G401.6 (cell line): ENCODE measurements around the gene GIPC1.
"Not testable (repeated sequence)": the region's sequence is repeated elsewhere in the genome, so short reads cannot be mapped to it uniquely, and the experiment has no call there.

Experiments used
- FAIRE-seq: peaks from 2 replicates; lab custom pipeline; 2012; peaks lifted over from hg19 to GRCh38; lab: Jason Lieb, UNC

Gene GIPC1

DNA sequence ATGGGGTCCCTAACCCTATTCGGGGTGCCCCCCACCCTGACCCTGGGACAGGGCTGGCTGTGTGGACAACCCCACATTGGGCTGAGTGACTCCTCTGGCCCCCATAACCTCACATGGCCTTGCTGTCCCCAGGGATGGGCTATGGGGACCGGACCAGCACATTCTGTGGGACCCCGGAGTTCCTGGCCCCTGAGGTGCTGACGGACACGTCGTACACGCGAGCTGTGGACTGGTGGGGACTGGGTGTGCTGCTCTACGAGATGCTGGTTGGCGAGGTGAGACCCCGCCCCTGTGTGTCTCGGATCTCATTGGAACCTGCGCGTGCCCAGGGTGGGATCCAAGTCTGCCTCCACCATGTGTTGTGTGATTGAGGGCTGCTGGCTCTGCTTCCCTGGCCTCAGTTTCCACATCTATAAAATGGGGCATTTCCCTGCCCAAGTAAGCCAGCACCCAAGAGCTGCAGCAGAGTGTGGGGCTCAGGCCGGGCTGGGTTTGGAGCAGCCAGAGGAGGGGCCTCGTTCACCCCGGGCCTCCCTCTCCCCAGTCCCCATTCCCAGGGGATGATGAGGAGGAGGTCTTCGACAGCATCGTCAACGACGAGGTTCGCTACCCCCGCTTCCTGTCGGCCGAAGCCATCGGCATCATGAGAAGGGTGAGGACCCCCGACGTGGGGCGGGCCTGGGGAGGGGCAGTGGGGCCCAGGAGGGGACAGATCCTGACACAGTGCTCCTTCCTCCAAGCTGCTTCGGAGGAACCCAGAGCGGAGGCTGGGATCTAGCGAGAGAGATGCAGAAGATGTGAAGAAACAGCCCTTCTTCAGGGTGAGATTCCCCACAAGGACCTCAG, 25.7 kb downstream of the GIPC1 start:
- FAIRE-seq = no peak

DNA sequence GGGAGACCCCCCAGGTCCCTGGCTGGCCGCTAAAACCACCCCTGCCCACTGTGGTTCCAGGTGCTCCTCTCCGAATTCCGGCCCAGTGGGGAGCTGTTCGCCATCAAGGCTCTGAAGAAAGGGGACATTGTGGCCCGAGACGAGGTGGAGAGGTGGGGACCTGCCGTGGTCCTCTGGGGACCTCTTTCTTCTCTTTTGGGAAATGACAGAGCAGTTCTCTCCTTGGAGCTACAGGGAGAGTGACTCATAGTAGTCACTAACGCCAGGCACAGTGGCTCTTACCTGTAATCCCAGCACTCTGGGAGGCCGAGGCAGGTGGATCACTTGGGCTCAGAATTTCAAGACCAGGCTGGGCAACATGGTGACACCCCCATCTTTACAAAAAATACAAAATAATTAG, 28.1 kb downstream of the GIPC1 start:
- FAIRE-seq = no peak

DNA sequence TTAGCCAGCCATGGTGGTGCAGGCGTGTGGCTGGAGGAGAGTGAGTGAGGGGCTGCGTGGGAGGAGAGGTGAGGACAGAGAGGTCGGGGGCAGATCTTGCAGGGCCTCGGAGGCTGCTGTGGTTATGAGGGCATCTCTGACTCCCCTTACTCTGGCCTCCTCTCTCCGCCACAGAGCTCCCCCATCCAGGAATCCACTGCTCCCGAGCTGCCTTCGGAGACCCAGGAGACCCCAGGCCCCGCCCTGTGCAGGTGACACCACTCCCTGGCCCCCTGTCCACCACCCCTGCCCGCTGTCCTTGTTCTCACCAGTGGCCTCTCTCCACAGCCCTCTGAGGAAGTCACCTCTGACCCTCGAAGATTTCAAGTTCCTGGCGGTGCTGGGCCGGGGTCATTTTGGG, 28.5 kb downstream of the GIPC1 start:
- FAIRE-seq = no peak

DNA sequence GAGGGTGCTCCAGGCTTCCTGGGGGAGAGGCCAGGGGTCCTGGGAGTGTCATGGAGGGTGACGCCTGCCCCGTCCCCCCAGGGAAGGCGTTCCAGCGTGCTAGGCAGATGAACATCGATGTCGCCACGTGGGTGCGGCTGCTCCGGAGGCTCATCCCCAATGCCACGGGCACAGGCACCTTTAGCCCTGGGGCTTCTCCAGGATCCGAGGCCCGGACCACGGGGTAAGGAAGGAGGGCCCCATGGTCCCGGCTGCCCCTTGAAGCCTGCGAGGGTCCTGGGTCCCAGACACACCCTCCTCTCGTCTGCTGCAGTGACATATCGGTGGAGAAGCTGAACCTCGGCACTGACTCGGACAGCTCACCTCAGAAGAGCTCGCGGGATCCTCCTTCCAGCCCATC, 32.2 kb downstream of the GIPC1 start:
- FAIRE-seq = no peak

DNA sequence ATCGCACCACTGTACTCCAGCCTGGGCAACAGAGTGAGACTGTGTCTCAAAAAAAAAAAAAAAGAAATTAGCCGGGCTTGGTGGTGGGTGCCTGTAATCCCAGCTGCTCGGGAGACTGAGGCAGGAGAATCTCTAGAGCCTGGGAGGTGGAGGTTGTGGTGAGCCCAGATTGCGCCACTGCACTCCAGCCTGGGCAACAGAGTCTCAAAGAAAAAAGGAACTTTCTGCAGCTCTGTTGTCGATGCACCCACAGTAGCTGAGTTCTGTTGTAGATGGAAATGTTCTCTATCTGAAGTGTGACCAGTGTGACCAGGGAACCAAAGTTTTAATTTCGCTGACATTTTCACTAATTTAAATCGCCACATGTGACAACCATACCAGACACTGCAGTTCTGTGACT, 33.5 kb downstream of the GIPC1 start:
- FAIRE-seq = not testable (repeated sequence)

DNA sequence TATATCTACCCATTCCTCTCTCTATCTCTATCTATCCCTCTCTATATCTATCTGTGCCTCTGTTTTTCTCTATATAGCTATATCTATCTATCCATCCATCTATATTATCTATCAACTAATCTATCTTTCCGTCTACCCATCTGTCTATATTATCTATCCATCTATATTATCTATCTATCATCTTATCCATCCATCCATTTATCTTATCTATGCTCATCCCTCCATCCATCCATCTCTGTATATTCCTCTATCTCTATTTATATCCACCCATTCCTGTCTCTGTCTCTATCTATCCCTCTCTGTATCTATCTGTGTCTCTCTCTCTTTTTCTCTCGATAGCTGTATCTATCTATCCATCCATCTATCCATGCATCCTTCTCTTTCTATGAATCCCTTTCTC, 35.0 kb downstream of the GIPC1 start:
- FAIRE-seq = no peak

DNA sequence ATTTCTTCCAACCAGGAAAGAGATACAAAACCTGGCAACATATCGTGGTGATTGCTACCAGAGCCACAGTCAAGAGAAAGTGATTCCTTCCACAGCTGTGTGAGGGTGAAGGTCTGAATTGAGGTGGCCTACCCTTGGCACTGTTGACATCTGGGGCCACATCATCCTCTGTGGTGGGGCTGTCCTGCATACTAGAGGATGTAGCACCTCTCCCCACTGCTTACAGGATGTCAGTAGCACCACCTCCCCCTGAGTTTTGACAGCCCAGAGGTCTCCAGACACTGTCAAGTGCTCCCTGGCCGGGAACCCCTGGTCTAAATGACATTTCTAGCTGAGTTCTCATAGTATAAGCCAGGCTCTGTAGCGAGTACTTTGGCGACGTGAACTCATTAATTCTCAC, 36.2 kb downstream of the GIPC1 start:
- FAIRE-seq = no peak

DNA sequence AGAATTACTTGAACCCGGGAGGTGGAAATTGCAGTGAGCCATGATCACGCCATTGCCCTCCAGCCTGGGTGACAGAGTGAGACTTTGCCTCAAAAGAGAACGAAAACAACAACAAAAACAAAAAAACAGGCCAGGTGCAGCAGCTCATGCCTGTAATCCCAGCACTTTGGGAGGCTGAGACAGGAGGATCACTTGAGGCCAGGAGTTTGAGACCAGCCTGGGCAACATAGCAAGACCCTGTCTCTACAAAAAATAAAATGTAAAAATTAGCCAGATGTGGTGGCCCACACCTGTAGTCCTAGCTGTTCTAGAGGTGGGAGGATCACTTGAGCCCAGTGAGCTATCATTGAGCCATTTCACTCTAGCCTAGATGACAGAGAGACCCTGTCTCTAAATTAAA, 43.6 kb downstream of the GIPC1 start:
- FAIRE-seq = not testable (repeated sequence)

DNA sequence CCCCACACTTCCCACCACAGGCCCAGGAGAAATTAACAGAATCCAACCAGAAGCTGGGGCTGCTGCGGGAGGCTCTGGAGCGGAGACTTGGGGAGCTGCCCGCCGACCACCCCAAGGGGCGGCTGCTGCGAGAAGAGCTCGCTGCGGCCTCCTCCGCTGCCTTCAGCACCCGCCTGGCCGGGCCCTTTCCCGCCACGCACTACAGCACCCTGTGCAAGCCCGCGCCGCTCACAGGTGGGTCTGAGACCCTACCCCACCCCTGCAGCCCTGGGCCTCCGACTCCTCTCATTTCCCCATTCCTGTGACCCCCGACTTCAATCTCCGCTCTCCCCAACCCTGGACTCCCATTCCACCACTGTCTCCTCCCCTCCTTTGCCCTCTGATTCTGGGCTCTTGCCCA, 45.1 kb downstream of the GIPC1 start:
- no peak for FAIRE-seq

DNA sequence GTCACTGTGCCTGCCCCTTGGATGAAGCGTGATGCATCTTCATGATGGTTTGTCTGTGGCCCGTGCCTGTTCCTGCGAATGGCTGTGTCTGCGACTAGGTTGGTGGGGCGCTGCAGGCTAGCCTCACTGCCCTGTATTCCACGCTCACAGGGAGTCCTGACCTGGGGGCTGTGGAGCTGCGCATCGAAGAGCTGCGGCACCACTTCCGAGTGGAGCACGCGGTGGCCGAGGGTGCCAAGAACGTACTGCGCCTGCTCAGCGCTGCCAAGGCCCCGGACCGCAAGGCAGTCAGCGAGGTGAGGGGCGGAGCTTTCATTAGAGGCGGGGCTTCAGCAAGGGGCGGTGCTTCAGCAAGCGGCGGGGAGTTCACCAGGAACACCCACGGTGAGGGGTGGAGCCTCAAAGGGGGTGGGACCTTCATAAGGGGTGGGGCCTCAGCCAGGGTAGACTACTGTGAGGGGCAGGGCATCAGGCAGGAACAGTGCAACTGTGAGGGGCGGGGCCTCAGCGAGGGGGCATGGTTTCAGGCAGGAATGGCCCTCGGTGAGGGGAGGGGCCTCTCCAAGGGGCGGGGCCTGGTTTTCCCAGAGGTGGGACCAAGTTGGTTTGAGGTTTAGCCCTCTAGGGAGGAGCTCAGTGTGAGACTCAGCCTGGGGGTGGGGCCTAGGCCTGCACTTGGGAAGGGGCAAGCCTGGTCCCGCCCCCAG, 45.6 kb downstream of the GIPC1 start:
- FAIRE-seq = peak; percentile 75

DNA sequence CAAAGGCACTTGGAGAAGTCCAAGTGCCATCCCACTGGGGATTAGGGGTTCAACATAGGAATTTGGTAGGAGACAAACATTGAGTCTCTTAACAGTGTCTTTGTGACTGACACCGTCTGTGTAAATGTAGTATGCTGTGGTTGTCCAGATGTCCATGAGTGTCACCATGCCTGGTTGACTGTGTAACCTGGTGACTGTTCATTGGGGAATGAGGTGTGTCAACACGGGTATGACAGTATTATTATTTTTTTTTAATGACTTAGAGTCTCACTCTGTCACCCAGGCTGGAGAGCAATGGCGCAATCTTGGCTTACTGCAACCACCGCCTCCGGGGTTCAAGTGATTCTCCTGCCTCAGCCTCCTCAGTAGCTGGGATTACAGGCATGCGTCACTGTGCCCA, 46.6 kb downstream of the GIPC1 start:
- FAIRE-seq = no peak

DNA sequence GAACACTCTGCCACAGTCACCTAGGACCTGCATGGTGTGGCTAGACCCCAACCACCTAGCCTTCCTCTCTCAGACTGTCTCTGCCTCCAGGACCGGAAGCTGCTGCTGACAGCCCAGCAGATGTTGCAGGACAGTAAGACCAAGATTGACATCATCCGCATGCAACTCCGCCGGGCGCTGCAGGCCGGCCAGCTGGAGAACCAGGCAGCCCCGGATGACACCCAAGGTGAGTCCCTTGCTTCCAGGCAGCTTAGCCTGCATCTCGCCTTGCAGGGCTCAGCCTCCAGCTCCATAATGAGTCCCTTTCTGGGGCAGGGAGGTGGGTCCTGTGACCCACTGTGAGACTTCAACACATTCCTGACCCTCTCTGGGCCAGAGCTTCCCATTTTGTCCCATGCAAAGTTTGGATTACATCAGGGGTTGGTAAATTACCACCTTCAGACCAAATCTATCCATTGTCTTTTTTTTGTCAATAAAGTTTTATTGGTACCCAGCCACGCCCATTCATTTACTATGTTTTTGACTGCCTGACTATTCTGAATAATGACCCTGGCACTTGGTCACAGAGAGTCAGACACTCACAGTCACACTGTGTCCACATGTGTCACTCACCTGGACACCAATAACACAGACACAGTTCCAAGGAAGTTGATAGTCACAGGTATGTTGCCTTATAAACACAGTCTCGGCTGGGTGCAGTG, 49.4 kb downstream of the GIPC1 start:
- no peak for FAIRE-seq

DNA sequence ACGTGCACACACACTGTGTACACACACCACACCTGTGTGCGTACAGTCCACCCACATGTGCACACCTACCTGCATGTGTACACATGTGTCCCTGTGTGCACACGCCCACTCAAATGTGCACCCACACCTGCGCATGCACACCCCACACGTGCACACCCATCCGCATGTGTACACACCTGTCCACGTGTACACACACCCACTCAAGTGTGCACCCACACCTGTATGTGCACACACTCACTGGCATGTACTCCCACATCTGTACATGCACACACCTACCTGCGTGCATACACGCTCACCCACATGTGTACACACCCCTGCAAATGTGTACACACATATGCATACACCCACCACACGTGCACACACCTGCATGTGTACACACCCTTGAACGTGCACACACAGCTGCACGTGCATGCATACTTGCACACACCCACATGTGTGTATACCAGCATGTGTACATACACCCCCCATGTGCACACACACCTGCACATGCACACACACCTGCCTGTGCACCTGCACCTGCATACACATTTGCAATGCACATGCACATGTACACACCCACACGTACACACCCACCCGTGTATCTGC, 52.2 kb downstream of the GIPC1 start:
- FAIRE-seq = no peak

DNA sequence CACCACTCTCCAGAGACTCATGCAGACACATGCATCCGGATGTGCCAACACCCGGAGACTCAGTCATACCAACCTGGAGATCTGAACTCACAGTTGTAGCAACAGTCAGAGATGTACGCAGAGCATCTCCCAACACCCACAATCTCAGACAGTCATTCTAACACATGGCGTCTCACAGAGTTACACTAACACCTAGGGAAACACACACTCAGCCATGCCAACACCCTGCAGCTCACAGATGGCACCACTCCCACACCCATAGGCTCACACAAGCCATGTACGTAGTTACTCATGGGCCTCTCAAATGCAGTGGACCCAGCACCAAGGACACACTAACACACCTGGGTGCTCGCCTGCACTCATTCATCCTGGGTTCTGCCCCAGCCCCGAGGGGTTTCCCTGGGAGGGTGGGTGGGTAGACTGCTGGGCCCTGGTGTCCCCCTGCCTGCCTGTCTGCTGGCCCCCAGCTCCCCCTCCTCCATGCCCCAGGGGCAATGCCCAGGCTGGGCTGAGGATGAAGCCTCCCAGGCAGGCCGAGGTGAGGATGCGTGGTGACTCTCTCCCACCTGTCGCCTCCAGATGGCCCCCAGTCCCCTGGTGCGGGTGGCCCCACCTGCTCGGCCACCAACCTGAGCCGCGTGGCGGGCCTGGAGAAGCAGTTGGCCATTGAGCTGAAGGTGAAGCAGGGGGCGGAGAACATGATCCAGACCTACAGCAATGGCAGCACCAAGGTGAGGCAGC, 52.9 kb downstream of the GIPC1 start:
- FAIRE-seq = no peak

DNA sequence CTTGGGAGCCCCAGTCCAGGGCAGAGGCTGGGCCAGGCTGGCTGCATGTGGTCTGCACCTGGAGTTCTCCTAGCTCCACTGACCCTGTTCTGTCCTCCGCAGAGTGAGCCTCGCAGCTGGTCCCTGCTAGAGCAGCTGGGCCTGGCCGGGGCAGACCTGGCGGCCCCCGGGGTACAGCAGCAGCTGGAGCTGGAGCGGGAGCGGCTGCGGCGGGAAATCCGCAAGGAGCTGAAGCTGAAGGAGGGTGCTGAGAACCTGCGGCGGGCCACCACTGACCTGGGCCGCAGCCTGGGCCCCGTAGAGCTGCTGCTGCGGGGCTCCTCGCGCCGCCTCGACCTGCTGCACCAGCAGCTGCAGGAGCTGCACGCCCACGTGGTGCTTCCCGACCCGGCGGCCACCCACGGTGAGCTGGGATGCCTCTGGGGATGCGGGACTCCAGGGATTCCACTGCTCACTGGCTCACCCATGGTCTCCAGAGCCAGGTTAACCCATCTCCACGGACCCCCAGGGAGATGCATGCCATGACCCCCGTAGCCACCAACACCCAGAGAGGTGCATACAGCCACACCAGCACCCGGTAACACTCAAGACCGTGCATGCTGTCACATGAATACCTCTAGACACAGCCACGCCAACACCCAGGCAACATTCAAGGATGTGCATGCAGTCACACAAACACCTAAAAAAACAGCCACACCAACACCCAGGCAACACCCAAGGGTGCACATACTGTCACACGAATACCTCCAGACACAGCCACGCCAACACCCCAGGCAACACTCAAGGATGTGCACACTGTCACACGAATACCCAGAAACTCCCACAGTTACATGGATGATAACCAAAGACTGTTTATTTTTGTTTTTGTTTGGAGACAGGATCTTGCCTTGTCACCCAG, 54.6 kb downstream of the GIPC1 start:
- no peak for FAIRE-seq

DNA sequence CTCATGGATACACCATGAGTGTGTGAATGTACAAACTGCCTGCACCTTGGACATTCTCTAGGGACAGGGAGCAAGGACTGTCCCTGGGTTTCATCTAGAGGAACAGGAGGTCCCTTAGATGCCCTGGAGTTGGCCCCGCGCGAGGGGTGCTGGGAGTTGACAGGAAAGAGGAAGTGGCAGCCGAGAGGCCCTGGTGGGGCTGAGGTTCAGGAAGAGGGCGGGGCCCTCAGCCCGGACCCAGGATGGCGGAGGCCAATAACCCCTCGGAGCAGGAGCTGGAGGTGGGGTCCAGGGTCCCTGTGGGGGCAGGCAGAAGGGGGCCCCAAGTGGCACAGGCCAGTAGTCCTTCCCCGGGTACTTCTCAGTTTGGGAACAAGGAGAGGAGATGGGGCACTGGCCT, 55.9 kb downstream of the GIPC1 start:
- FAIRE-seq = no peak

DNA sequence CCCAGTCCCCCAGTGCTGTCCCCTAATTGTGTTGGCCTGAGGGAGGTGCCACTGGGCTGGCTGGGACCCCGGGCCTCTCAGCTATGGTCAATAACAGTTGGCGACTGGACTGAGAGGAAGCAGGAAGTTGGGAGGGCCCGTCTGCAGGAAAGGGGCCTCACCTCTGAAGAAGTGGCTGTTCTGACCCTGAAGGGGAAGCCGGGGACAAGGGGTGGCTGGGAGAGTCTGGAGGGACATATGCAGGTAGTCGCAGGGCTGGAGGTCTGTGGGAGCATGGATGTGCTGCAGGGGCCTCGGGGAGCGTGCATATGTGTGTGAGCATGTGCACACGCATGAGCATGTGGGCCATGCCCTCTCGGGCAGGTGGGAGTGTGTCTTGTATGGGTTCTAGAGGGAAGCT, 56.9 kb downstream of the GIPC1 start:
- no peak for FAIRE-seq

DNA sequence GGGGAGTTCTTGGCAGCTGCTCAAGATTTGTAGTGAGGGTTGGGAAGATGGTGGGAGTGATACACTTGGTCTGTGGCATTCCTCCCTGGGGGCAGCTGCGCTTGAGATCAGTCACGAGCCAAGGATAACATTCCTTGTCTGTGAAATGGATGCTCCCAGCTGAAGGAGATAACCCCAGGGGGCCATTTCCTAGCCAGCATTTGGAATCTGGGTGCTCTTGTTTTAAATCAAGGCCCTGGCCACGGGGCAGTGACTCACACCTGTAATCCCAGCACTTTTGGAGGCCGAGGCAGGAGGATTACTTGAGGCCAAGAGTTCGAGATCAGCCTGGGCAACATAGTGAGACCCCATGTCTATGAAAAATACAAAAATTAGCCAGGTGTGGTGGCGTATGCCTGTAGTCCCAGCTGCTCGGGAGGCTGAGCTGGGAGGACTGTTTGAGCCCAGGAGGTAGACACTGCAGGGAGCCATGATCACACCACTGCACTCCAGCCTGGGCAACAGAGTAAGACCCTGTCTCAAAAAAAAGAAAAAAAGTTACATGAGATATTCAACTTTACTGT, 58.3 kb downstream of the GIPC1 start:
- no peak for FAIRE-seq

DNA sequence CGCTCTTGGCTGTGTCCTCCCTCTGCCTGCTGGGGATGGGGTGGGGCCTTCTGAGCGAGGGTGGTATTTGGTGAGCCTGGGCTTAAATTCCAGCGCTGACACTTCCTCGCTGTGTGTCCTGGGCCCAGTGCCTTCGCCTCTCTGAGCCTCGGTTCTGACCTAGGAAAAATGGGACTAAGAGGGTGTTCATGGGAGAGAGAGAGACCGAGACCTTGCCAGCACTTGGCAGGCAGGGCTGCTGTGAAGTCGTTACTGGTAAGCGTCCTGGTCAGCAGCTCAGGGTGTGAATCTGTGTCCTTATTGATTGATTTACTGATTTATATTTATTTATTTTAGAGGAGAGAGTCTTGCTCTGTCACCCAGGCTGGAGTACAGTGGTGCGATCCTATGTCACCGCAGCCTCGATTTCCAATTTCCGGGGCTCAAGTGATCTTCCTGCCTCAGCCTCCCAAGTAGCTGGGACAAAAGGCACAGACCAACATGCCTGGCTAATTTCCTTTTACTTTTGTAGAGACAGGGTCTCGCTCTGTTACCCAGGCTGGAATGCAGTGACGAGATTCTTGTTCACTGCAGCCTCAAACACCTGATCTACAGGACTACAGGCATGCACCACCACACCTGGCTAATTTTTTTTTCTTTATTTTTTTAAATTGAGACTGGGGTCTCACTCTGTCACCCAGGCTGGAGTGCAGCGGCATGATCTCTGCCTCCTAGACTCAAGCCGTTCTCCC, 60.4 kb downstream of the GIPC1 start:
- no peak for FAIRE-seq
